Caco-2 (cell line): ENCODE data around the gene ALOXE3. TPM values are rescaled to one million over a fixed set of nuclear protein-coding genes. Genes with fewer than 3 reads are reported as not detected.

Experiments used
- BruUV-seq: library from RNA; stranded (reverse); fragments of 400-500 nt; replicated peaks from 2 replicates; lab custom pipeline; 2021; lab: Mats Ljungman, UMichigan
- CTCF ChIA-PET: fragments of 300-600 bp; sonication (Branson Sonifier 250); formaldehyde crosslinking; loops from one replicate; lab custom pipeline; 2022; ENCODE audit warnings: antibody characterized with exemption; lab: Charles Lee
- POLR2A ChIA-PET: fragments of 300-600 bp; sonication (Branson Sonifier 250); formaldehyde crosslinking; loops from one replicate; lab custom pipeline; 2022; ENCODE audit warnings: antibody characterized with exemption; lab: Charles Lee
- DNase-seq, 2 experiments: peaks; one replicate each; pipeline versions ENCODE4 v3.0.0 to v3.0.0-alpha.2; 2020 to 2022
- H3K27me3 ChIP-seq: replicated peaks from 2 replicates; pipeline ENCODE4 v1.6.0; 2011; ENCODE audit warnings: low read length; ENCODE audit not compliant: control insufficient read depth, insufficient read depth
- H3K36me3 ChIP-seq: 2 replicates; pipeline ENCODE4 v1.5.1; 2011; ENCODE audit warnings: low read length; ENCODE audit not compliant: control insufficient read depth, insufficient read depth
- H3K4me1 ChIP-seq: fragments of 250-450 bp; sonication (Bioruptor Pico); 2 replicates; pipeline ENCODE4 v1.5.1; 2020; ENCODE audit warnings: mild to moderate bottlenecking
- H3K4me3 ChIP-seq: 2 replicates; pipeline ENCODE4 v1.5.1; 2011; ENCODE audit warnings: low read depth, mild to moderate bottlenecking, control low read depth, low read length
- H3K9me3 ChIP-seq: fragments of 250-450 bp; sonication (Bioruptor Pico); 2 replicates; pipeline ENCODE4 v1.5.1; 2020; ENCODE audit warnings: mild to moderate bottlenecking, moderate library complexity
- H3K27ac Mint-ChIP-seq: one replicate; pipeline ENCODE4 v1.8.0; 2022; ENCODE audit warnings: mixed read lengths; ENCODE audit not compliant: unreplicated experiment
- H3K27me3 Mint-ChIP-seq: one replicate; pipeline ENCODE4 v1.8.0; 2022; ENCODE audit warnings: mixed read lengths; ENCODE audit not compliant: insufficient read depth, unreplicated experiment
- H3K36me3 Mint-ChIP-seq: one replicate; pipeline ENCODE4 v1.8.0; 2022; ENCODE audit warnings: mild to moderate bottlenecking, mixed read lengths; ENCODE audit not compliant: insufficient read depth, unreplicated experiment
- H3K4me1 Mint-ChIP-seq: one replicate; pipeline ENCODE4 v1.8.0; 2022; ENCODE audit warnings: low read depth, mixed read lengths; ENCODE audit not compliant: unreplicated experiment
- H3K4me3 Mint-ChIP-seq: one replicate; pipeline ENCODE4 v1.8.0; 2022; ENCODE audit warnings: mild to moderate bottlenecking, moderate library complexity, mixed read lengths; ENCODE audit not compliant: unreplicated experiment
- H3K9me3 Mint-ChIP-seq: one replicate; pipeline ENCODE4 v1.8.0; 2022; ENCODE audit warnings: mixed read lengths; ENCODE audit not compliant: unreplicated experiment
- intact Hi-C: fragments of 100-400 bp; cut with micrococcal nuclease; formaldehyde crosslinking; loops from one replicate; pipeline ENCODE4 v1.10.0; 2022; ENCODE audit not compliant: unreplicated experiment
- total RNA-seq: library from RNA; stranded (reverse); gene quantifications from 2 replicates; pipeline ENCODE4 v1.2.3, GENCODE V29; 2022
- TF ChIP-seq, protein P1 (sequence below), 2 experiments: fragments of 200-600 bp in 1 of 2; IDR thresholded peaks; 1 replicate in 1 of 2; 2 replicates in 1 of 2; pipeline versions ENCODE4 v1.5.1 to v1.8.0; 2011 to 2022; ENCODE audit warnings: antibody characterized with exemption in 1 of 2, control low read depth in 1 of 2, inconsistent platforms in 1 of 2, low read depth in 1 of 2, low read length in 1 of 2, mild to moderate bottlenecking in 1 of 2, moderate library complexity in 1 of 2; ENCODE audit not compliant: insufficient read depth in 1 of 2, severe bottlenecking in 1 of 2, unreplicated experiment in 1 of 2

Gene ALOXE3
- total RNA-seq, 1 experiment from 2014 or later, result not detected

DNA sequence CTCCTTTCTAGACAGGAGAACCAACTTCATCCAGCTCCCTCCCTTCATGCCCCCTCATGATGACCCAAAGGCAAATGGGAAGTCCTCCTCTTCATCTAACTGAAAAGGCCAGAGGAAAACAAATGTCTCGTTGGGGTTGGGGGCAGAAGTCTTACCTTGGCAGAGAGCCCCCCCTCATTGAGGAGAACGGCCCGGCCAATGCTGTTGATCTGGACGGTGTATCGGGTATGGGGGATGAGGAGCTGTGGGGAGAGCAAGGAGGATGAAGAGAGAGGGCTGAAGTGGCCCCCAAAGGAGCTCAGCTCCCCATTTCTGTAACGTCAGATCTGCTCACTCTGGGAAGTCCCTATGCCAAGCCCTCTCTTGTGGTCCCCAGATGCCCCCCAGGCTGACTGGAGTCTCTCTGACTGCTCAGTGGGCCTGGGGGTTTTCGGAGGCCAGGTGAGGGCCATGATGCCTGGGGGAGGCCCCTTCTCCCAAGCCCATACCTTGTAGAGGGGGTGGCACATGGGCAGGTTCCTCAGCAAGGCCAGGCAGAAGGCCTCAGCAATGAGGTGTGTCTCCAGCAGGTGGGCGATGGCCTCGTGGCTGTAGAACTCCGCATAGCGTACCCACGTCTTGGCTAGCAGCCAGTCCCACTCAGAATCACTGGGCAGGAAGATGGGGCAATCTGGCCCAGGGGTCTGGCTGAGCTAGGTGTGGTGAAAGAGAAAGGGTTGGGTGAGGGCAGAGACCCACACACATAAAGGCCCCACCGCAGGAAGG lies 41.6 kb downstream of the ALOXE3 start:
- H3K4me1 Mint-ChIP-seq, result no peaks in the 10 kb centered on the region
- intact Hi-C loops, result no loop called here
- no peak overlapping the region for H3K4me3 ChIP-seq
- CTCF ChIA-PET, result interaction anchor here (0.6 kb wide), 1 partner anchor 100 kb away, joined by 4 read pairs; no protein-coding TSS in a partner anchor
- H3K27me3 ChIP-seq, result no peaks in the 10 kb centered on the region
- H3K36me3 Mint-ChIP-seq, result no peaks in the 10 kb centered on the region
- no peaks in the 10 kb centered on the region for H3K9me3 Mint-ChIP-seq
- POLR2A ChIA-PET, result interaction anchor here (0.6 kb wide), 1 partner anchor 46 kb away, joined by 7 read pairs; no protein-coding TSS in a partner anchor
- no peaks in the 10 kb centered on the region for H3K36me3 ChIP-seq
- DNase-seq, result no peak
- no peak overlapping the region for H3K27ac Mint-ChIP-seq
- no peaks in the 10 kb centered on the region for H3K4me1 ChIP-seq
- H3K27me3 Mint-ChIP-seq, result peaks cover 10% of the 10 kb centered on the region
- BruUV-seq, result no TSS peak
- TF ChIP-seq, protein P1, sequence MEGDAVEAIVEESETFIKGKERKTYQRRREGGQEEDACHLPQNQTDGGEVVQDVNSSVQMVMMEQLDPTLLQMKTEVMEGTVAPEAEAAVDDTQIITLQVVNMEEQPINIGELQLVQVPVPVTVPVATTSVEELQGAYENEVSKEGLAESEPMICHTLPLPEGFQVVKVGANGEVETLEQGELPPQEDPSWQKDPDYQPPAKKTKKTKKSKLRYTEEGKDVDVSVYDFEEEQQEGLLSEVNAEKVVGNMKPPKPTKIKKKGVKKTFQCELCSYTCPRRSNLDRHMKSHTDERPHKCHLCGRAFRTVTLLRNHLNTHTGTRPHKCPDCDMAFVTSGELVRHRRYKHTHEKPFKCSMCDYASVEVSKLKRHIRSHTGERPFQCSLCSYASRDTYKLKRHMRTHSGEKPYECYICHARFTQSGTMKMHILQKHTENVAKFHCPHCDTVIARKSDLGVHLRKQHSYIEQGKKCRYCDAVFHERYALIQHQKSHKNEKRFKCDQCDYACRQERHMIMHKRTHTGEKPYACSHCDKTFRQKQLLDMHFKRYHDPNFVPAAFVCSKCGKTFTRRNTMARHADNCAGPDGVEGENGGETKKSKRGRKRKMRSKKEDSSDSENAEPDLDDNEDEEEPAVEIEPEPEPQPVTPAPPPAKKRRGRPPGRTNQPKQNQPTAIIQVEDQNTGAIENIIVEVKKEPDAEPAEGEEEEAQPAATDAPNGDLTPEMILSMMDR (IDR thresholded peaks at IDR 0.05; ENCODE audit: insufficient read depth in 1 of 2, low read depth in 1 of 2, low read length in 1 of 2, severe bottlenecking in 1 of 2, unreplicated experiment in 1 of 2), result no peak
- no peaks in the 10 kb centered on the region for H3K9me3 ChIP-seq
- no peak overlapping the region for H3K4me3 Mint-ChIP-seq

DNA sequence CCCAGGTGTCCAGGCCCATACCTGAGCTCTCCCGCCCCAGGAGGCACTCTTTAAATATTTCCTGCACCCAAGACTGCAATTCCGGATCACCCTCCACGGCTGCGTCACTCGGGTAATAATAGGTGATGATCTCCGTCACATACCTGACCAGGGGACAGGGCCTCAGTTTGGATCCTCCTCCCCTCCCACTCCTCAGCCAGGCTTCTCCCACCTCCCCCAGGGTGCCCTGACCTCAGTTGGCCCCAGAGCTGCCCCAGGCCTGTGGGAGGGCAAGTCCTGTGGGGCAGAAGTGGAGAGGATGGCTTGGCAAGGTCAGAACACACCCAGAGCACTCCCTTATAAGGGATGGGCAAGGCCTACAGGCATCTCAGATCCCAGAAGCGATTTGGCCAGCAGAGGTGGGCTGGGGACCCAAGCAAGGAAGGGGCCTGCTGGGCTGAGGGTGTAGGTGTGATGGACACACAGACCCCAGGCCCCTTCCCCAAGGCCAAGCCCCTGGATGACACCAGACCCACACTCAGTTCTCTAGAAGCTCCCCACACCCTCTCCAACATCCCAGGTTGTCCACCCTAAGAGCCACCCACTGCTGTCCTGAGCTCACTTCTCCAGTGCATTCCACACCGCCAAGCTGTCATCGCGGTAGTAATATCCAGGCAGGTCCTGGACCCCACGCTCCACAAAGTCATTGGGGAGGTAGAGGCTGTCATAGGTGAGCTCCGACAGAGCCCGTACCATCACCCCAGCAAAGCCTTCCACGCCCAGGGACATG lies 42.6 kb downstream of the ALOXE3 start:
- POLR2A ChIA-PET, result no interaction called here
- CTCF ChIA-PET, result interaction anchor here (2.9 kb wide), 1 partner anchor 45 kb away, joined by 8 read pairs; no protein-coding TSS in a partner anchor
- peaks cover 10% of the 10 kb centered on the region for H3K27me3 Mint-ChIP-seq

DNA sequence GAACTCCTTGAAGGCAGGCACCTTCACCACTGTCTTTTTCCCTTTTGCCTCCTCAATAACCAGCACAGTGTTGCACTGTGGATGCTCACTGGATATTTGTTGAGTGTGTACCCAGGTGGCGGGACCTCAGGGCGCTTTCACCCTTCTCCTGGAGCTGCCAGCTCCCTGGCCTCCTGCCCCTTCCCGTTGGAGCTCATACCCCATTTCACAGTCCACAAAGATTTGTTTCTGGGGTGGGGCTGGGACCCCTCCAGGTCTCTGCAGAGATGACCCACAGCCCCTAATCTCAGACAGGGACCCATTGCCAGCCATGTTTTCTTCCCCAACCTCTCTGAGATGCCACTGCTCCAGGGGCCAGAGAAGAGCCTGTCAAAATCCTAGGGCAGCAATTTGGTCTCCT lies 43.2 kb downstream of the ALOXE3 start:
- CTCF ChIA-PET, result interaction anchor here (2.9 kb wide), 1 partner anchor 46 kb away, joined by 8 read pairs; no protein-coding TSS in a partner anchor
- Mint-ChIP-seq H3K9me3 (no peaks in the 10 kb centered on the region), H3K27me3 (peaks cover 10% of the 10 kb centered on the region), H3K4me3 (no peak overlapping the region), H3K36me3 (no peaks in the 10 kb centered on the region), H3K4me1 (no peaks in the 10 kb centered on the region), H3K27ac (no peak overlapping the region)
- TF ChIP-seq, protein P1 (IDR thresholded peaks at IDR 0.05; ENCODE audit: insufficient read depth in 1 of 2, low read depth in 1 of 2, low read length in 1 of 2, severe bottlenecking in 1 of 2, unreplicated experiment in 1 of 2), result no peak
- POLR2A ChIA-PET, result no interaction called here
- Histone ChIP-seq H3K9me3 (no peaks in the 10 kb centered on the region), H3K36me3 (no peaks in the 10 kb centered on the region), H3K4me3 (no peak overlapping the region), H3K4me1 (no peaks in the 10 kb centered on the region), H3K27me3 (no peaks in the 10 kb centered on the region)
- intact Hi-C loops, result no loop called here
- no peak for DNase-seq
- BruUV-seq, result no TSS peak

More for the DNA sequence above, 42.6 kb downstream of the ALOXE3 start:
- no peaks in the 10 kb centered on the region for H3K36me3 ChIP-seq
- TF ChIP-seq, protein P1 (IDR thresholded peaks at IDR 0.05; ENCODE audit: insufficient read depth in 1 of 2, low read depth in 1 of 2, low read length in 1 of 2, severe bottlenecking in 1 of 2, unreplicated experiment in 1 of 2), result no peak
- no peak overlapping the region for H3K4me3 ChIP-seq
- no TSS peak for BruUV-seq
- Mint-ChIP-seq H3K4me3 (no peak overlapping the region), H3K4me1 (no peaks in the 10 kb centered on the region), H3K9me3 (no peaks in the 10 kb centered on the region), H3K27ac (no peak overlapping the region), H3K36me3 (no peaks in the 10 kb centered on the region)
- no peaks in the 10 kb centered on the region for H3K27me3 ChIP-seq
- no peaks in the 10 kb centered on the region for H3K4me1 ChIP-seq
- intact Hi-C loops, result no loop called here
- H3K9me3 ChIP-seq, result no peaks in the 10 kb centered on the region
- DNase-seq, result no peak
